Hippocampal formation (tissue), 2 donors: ENCODE data around the gene MARCHF10.

Experiments
- DNase-seq, 2 donors: peaks; one replicate each; lab custom pipeline; 2025; lab: John Stamatoyannopoulos, UW

The MARCHF10 gene

DNA sequence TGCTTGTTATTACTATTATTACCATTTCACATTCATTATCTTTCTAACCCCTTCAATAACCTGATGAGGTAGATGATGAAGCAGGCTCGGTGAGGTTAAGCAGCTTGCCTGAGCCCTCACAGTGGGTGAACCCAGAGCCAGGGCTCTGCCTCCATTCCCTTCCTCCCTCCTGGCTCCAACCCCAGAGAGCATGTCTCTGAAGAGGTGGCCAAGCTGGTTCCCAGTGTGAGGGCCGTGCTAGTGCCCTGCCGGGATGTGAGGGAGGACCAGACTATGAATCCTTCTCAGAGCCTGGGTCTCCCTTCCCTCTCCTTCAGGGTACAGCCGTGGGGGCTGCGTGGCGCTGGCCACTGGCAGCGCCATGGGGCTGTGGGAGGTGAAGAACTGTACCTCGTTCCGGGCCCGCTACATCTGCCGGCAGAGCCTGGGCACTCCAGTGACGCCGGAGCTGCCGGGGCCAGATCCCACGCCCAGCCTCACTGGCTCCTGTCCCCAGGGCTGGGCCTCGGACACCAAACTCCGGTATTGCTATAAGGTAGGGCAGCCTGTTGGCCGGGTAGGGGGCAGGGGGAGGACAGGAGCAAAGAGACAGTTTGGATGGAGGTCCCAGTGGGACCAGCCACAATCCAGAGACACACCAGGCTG, 131.0 kb downstream of the MARCHF10 start:
- DNase-seq: no peak

DNA sequence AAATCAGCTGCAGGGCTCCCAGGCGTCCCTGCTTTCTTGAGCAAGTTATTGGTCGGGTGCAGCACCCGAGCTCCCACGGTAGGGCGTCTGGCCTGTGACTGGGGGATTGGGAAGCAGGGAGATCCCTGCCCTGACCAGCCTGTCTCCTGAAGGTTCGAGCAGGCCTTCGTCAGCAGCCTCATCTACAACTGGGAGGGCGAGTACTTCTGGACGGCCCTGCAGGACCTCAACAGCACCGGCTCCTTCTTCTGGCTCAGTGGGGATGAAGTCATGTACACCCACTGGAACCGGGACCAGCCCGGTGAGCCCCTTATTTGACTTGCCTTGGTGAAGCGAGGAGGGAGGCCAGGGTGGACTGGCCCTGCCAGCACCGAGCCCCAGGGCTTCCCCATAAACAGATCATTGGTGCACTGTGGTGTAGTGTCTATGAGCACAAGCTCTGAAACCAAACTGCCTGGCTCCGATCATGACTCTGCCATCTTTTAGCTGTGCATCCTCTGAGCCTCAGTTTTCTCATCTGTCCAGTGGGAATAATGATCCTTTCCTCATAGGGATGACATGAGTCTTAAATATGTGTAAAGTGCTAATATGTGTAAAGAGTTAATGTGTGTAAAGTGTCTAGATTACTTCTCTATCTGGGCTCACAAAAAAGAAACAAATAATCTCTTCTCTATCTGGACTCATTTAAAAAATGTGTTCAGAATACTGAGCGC, 131.7 kb downstream of the MARCHF10 start:
- DNase-seq: no peak

DNA sequence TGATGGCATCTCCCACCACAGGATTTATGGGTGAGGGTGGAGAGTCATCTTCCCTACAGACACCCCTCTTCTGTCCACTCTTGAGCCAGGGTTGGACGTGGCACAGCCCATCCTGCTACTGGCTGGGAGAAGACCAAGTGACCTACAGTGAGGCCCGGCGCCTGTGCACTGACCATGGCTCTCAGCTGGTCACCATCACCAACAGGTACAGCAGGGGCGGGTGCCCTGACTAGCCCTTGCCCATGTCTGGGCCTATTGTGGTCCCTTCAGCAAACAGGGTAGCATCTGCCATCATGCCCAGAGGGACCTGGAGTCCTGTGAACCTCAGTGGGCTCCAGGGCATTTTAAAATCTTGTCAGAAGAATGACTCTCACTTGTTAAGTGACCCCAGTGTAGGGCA, 132.4 kb downstream of the MARCHF10 start:
- no peak for DNase-seq

DNA sequence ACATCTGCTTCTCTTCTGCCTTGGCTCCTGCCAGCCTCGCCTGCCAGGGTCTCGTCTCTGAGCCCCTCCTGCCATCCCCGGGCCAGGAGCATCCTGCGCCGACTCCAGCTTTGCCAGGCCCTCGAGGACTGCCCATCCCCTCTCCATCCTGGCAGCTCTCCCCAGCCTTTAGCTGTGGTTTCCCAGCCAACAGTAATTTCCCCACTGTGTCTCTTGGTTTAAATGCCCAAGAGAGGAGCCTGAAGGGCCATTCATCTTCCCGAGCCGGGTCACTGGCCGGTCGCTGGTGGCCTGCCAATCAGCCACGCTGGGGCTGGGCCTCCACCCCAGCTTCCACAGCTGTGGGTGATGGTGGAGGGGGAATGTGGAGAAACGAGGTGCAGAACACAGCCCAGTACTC, 132.9 kb downstream of the MARCHF10 start:
- DNase-seq: peak; percentile 42 to 54

DNA sequence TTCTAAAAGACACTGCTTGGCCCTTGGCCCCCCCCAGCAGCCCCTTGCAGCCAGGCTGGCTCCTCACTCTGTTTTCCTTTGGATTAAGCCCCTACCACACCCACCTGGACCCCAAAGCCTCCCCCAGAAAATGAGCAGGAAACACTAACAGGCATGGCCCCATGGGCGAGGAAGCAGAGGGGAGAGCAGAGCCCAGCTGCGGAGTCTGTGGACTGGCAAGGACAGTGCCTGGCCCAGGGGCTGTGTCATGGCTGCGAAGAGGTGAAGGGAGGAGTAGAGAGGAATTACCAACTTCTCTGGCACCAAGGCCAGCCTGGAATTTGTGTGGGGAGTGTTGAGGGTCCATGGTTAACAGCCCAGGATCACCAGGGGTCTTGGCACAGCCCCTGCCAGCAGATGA, 133.3 kb downstream of the MARCHF10 start:
- no peak for DNase-seq

DNA sequence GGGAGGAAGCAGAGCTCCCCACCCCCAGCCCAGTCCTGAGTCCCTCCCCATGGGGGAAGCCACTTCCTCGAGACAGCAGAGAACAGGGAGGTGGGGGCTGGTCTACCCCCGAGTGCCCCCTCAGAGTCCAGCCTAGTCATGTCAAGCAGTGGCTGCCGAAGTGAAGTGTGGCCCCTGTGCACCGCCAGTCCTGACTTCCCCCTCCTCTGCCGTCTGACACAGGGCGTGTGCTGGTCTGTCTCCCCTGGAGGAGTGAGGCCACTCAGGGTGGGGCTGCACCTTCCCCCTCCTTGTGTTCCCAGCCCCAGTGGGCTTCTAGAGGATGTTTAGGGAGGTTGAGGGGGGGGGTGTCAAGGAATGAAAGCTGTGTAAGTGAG, 133.8 kb downstream of the MARCHF10 start:
- no peak for DNase-seq

DNA sequence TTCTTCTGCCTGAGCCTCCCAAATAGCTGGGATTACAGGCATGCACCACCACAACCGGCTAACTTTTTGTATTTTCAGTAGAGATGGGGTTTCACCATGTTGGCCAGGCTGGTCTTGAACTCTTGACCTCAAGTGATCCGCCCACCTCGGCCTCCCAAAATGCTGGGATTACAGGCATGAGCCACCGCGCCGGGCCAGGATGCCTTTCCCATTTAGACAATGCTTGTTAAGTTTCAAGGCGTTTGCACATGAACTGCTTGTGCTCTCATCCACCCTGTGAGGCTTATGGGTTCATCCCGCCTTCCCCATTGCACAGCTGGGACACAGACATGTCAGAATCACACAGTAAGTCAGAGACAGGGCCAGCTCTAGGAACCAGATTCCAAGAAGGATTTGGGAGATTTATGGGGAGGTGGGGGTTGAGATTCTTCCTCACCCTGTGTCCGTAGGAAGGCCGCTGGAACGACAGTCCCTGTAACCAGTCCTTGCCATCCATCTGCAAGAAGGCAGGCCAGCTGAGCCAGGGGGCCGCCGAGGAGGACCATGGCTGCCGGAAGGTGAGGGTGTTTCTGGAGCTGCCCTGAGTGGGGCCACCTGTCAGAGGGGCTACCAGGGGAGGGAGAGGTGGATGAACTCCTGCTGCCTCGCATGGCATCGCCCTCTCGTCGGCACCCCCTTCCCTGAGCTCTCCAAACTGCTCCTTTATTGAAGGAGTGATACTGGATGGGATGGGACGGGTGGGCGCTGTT, 134.3 kb downstream of the MARCHF10 start:
- DNase-seq: no peak

DNA sequence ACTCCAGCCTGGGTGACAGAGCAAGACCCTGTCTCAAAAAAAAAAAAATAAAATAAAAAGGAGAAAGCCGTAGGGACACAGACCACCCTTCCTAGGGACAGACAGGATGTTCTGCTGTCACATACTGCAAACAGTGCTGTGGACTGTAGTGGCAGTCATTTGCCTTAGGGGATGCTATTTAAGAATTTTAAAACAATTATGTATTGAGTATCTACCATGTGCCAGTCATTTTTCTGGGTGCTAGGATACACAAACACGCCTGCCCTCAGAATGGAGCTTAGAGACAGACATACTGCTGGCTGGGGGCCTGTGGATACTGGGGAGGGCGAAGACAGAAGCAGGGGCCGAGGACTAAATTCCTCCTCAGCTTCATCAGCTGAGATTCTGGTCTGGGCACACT, 135.2 kb downstream of the MARCHF10 start:
- no peak for DNase-seq

DNA sequence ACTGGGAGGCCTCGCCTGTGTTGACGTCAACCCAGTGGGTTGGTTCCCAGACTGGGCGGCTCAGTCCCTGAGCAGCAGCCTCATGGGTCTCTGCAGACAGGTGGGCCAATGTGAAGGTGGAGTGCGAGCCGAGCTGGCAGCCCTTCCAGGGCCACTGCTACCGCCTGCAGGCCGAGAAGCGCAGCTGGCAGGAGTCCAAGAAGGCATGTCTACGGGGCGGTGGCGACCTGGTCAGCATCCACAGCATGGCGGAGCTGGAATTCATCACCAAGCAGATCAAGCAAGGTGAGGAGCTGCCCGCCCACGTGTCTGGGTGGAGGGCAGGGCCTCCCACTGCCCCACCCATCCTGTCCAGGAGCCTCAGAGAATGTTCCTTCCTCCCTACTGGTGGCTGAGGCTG, 136.6 kb downstream of the MARCHF10 start:
- no peak for DNase-seq

DNA sequence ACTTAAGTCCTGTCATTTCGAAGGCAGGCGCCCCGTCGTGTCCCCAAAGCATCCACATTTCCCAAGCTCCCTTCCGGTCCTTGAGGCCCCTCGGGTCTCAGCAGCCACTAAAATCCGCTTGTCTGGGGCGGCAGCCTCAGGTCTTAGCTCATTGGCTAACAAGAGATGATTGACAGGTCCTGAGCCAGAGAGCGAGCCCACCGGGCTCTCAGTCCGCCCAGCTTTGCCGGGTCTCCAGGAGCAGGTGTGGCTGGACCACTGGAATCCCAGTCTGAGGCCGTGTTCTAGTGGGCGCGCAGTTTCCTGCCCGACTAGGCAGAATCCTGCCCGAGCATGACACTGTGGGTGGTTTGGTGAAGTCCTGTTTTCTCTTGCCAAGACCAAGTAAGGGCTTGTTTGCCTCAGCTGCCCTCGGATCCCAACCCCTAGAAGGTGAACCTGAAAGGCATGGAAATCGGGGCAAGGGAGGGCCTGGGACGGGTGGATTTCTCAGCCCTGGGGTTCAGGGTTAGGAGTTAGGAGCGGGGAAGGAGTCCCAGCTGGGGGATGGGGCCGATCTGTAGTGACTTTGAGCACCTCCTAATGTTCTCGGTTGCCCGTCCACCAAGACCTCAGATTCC, 137.8 kb downstream of the MARCHF10 start:
- no peak for DNase-seq

DNA sequence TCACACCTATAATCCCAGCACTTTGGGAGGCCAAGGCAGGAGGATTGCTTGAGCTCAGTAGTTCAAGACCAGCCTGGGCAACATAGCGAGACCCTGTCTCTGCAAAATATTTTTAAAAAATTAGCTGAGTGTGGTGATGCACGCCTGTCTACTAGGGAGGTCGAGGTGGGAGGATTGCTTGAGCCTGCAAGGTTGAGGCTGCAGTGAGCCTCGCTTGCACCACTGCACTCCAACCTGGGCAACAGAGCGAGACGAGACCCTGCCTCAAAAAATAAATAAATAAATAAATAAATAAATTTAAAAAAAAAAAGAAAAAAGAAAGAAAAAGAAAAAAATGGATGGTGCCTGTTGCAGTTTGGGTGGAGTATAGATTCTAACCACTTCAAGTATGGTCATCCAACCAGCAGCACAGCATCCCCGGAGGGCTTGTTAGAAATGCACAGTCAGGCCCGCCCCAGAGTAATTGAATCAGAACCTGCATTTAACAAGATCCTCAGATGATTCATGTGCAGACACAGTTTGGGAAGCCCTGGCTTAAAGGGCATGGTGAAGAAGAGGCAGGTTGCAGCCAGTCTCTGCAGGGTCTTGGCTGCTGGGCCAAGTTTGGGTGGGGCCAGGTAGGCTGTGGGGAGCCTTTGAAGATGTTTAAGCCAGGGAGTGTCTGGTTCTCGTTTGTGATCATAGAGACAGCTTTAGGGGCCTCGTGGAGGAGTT, 139.9 kb downstream of the MARCHF10 start:
- no peak for DNase-seq

DNA sequence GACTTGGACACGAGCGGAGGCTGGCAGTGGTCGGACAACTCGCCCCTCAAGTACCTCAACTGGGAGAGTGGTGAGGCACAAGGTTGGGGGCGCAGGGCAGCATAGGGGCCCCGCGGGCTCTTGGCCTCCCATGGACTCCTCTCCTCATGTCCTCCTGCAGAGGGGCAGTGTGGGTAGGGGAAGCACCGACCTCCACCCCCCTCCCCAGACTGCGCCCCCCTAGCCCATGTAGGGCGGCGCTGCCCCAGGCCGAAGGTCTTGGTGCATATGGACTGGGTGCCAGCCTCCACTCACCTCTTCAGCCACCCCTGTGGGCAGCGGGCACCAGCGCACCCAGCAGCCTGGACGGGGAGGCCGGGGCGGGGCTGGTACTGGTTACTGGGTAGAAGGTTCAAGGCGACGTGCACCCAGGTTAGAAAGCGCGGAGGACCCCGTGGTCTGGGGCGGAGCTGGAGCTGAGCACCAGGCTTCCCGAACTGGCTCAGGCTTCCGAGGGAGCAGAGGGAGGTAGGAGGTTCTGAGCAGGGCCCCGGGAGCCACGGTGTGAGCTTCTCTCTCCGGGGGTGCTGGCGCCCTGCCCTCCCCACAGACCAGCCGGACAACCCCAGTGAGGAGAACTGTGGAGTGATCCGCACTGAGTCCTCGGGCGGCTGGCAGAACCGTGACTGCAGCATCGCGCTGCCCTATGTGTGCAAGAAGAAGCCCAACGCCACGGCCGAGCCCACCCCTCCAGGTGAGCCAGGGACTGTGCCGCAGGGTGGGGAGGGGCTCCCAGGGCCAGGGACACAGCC, 141.1 kb downstream of the MARCHF10 start:
- no peak for DNase-seq

DNA sequence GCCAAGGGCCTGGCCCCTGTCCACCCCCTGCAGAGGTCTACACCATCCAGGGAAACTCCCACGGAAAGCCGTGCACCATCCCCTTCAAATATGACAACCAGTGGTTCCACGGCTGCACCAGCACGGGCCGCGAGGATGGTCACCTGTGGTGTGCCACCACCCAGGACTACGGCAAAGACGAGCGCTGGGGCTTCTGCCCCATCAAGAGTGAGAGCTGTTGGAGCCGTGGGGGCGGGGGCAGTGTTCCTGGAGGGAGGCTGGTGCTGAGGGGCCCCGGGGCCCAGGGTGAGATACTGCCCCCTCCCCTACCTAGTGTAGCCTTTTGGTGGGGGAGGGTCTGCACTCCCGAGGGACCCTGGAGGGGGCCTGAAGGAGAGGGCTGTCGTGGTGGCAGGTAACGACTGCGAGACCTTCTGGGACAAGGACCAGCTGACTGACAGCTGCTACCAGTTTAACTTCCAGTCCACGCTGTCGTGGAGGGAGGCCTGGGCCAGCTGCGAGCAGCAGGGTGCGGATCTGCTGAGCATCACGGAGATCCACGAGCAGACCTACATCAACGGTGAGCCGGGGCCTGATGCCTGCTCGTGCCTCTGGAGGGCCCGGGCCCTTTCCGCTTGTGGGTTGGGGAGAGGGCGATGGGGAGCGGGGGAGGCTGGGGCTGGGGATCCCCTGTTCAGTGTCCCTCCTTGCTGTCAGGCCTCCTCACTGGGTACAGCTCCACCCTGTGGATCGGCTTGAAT, 141.9 kb downstream of the MARCHF10 start:
- no peak for DNase-seq

DNA sequence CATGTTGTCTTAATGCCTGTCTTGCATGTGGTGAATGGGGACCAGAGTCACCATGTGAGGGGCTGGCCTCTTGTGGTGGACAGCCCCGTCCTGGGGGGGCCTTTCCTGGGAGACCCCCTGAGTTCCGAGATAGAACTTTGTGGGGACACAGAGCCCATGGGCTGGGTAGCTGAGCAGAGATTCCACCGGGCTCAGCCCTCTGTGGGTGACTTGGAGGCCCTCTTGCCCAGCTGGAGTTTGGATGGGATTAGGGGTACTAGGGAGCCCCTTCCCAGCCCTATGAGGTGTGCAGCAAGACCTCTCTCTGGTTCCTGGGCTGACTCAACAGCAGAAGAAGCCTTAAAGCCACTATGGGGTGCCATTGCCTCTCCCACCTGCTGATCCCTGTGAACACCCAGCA, 142.5 kb downstream of the MARCHF10 start:
- no peak for DNase-seq

DNA sequence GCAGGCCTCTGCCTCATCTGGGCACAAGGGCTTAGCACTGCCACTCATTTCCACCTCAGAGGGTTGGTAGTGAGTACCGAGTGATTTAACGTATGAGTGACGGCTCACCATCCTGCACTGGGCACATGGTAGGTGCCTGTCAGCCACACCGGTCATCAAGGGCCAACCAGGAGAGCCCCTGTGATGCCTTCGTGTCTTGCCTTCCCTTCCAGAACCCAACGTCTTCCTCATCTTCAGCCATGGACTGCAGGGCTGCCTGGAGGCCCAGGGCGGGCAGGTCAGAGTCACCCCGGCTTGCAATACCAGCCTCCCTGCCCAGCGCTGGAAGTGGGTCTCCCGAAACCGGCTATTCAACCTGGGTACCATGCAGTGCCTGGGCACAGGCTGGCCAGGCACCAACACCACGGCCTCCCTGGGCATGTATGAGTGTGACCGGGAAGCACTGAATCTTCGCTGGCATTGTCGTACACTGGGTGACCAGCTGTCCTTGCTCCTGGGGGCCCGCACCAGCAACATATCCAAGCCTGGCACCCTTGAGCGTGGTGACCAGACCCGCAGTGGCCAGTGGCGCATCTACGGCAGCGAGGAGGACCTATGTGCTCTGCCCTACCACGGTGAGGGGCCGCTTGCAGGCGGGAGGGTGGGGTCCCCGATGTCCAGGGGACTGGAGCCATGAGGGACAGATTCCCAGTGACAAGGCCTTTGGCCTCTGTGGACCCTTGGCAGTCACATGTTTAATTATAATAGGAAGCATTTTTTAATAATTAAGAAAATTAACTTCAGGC, 143.6 kb downstream of the MARCHF10 start:
- no peak for DNase-seq

DNA sequence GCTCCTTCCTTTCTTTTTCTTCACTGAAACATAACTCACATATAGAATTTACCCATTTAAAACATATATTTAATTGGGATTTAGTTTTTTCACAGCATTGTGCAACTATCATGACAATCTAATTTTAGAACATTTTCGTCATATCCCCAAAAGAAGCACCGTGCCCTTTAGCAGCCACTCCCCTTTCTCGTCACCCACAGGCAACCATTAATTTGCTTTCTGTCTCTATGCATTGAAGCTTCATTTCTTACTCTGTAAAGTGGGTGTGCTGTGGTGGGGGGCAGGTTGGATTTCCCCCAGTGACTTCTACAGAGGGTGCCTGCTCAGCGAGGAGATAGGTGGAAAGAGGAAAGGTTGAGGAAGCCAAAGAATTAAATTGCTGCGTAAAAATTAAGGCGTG, 144.8 kb downstream of the MARCHF10 start:
- DNase-seq: no peak

DNA sequence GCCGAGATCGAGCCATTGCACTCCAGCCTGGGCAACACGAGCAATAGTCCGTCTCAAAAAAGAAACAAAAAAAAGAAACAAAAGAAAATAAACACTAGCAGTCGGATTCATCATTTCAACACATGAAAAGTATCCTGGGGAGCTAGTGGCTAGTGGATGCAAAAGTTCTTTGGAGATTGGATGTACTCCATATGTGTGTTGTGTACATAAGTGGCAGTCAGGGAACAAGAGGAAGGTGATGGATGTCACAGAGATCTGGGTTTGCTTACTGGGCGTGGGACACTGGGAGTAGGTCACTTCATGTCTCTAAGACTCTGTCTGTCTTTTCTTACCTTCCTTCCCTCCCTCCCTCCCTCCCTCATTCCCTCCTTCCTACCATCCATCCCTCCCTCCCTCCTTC, 145.3 kb downstream of the MARCHF10 start:
- DNase-seq: no peak

DNA sequence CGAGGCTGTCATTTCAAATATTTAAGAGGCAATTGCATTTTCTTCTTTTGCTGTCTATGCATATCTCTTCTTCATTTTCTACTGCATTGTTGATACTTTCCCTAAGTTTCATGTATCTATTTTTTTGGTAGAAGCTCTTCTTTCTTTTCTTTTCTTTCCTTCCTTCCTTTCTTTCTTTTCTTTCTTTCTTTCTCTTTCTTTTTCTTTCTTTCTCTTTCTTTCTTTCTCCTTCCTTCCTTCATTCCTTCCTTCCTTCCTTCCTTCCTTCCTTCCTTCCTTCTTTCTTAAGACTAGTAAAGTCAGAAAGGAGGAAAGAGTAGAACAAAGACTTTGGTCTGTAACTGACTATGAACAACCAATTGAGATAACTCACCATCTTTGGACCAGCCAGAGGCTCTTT, 146.8 kb downstream of the MARCHF10 start:
- no peak for DNase-seq

DNA sequence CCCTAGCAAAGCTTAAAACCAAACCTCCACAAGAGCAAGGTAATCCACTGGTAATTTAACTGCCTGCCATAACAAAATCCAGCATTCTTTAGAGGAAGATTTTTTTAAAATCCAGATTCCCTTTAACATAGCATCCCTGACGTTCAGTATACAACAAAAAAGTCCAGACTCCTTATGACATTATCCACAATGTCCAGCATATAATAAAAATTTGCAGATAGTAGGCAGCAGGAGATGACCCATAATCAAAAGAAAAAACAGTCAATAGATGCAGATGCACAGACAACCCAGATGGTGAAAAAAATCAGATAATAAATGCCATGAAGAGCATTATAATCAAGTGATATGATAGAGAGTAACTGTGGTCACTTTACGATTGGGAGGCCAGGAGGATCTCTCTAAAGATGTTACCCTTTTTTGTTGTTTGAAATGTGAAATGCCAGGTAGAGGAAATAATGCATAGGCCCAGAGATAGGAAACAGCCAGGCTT, 147.4 kb downstream of the MARCHF10 start:
- DNase-seq: no peak
